Fibroblast of villous mesenchyme (primary cell): ENCODE data around the gene RPL32. TPM values are rescaled to one million over a fixed set of nuclear protein-coding genes. Genes with fewer than 3 reads are reported as not detected.
"Not testable (repeated sequence)": the region's sequence is repeated elsewhere in the genome, so short reads cannot be mapped to it uniquely, and the experiment has no call there.

Experiments used
- DNase-seq: peaks from one replicate; pipeline ENCODE4 v3.0.0-alpha.2; 2010; ENCODE audit warnings: low read depth
- H3K4me3 ChIP-seq: 2 replicates; pipeline ENCODE4 v1.5.1; 2011; ENCODE audit warnings: low read depth, mild to moderate bottlenecking, low read length
- CTCF ChIP-seq: IDR thresholded peaks from 2 replicates; pipeline ENCODE4 v1.5.1; 2012; ENCODE audit warnings: low read depth, mild to moderate bottlenecking, low read length; ENCODE audit not compliant: insufficient read depth
- total RNA-seq: library from RNA; depleted of rRNA; stranded (reverse); fragments of >200 nt; gene quantifications from 2 replicates; pipeline ENCODE4 v1.2.3, GENCODE V29; 2012

RPL32 gene
- total RNA-seq, 1 donor, result 739 TPM

- no peak for TF ChIP-seq CTCF
- no peak for DNase-seq
- no peak overlapping the region for H3K4me3 ChIP-seq
Observed at GRCh38 chr3:12865271-12865670, 23.9 kb upstream of the RPL32 start.

- TF ChIP-seq CTCF, result no peak
- DNase-seq, result no peak
- no peak overlapping the region for H3K4me3 ChIP-seq
Observed at GRCh38 chr3:12862387-12862786, 21.0 kb upstream of the RPL32 start.

- H3K4me3 ChIP-seq, result no peak overlapping the region
- DNase-seq, result no peak
- TF ChIP-seq CTCF, result no peak
Observed at GRCh38 chr3:12861611-12862010, 20.2 kb upstream of the RPL32 start.

DNA sequence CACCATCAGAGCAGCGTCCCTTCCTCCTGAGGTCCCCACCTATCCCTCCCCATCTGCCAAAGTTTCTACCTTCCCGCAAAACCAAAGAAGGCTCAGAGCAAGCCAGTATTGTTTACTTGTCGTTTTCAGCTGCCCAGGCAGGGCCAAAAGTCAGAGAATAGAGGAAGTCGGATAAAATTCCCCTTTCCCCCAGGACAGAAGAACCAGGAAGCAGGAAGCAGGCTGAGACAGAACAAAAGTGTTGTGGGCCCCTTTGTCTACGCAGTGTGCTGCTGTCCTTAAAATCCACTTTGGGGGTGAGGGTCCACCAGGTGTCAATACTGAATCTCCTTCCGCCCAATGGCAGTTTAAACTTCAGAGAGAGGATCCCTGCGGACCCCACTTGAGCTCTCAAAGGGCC, 18.5 kb upstream of the RPL32 start:
- H3K4me3 ChIP-seq, result no peak overlapping the region
- TF ChIP-seq CTCF, result no peak
- no peak for DNase-seq

- no peak overlapping the region for H3K4me3 ChIP-seq
- TF ChIP-seq CTCF, result no peak
- DNase-seq, result no peak
Observed at GRCh38 chr3:12856626-12857025, 15.3 kb upstream of the RPL32 start.

DNA sequence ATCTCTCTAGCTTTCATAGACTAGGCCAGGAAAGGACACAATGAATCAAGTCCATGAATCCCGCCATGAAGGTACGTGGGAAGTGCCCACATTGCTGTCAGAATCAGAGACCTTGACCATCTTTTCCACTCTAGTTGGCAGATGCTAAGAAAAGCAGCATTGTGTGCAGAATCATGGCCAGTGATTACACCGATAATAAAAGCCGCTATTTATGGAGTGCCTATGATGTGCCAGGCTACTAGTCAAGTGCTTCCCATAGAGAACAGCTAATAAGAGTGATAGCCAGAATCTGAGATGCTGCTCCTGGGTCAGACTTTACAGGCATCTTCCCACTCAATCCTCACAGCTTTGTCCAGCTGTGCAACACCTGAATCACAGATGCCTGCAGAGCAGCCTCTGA, 13.2 kb upstream of the RPL32 start:
- TF ChIP-seq CTCF, result no peak
- no peak overlapping the region for H3K4me3 ChIP-seq
- DNase-seq, result no peak

GRCh38 chr3:12853847-12854246, 12.5 kb upstream of the RPL32 start:
- not testable (repeated sequence) for DNase-seq, H3K4me3 ChIP-seq

DNA sequence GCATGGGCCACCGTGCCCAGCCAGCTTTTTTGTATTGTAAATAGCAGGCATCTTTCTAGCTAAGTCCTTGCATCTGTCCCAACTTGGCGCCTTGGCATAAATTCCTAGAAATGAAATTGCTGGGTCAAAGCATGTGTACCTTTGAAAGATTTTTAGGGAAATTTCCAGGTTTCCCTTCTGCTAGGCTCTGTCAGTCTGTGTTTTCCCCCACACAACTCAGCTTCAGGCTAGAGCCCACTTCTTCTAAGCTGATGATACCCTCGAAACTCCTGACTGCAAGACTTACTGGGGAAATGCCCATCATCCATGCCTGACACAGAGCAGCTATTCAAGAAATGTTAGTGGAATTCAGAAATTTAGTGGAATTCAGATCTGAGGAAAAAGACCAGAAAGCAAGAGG, 10.8 kb upstream of the RPL32 start:
- no peak for DNase-seq
- H3K4me3 ChIP-seq, result no peak overlapping the region
- TF ChIP-seq CTCF, result no peak
